Superior temporal gyrus (tissue), 1 donor: ENCODE measurements around the gene RAP1A.
"Not testable (repeated sequence)": the region's sequence is repeated elsewhere in the genome, so short reads cannot be mapped to it uniquely, and the experiment has no call there.

Experiments
- DNase-seq: peaks from one replicate; pipeline ENCODE4 v3.0.0-alpha.2; 2016; ENCODE audit errors: extremely low spot score

Gene RAP1A

GRCh38 chr1:111737216-111738132 is 117.9 kb downstream of the RAP1A start:
- no peak for DNase-seq

- no peak for DNase-seq
Measured at GRCh38 chr1:111738133-111738435, 118.5 kb downstream of the RAP1A start.

- peak; percentile 73 for DNase-seq
Measured at GRCh38 chr1:111738436-111739193, 119.0 kb downstream of the RAP1A start.

- peak; percentile 93 for DNase-seq
Measured at GRCh38 chr1:111739194-111739924, 119.8 kb downstream of the RAP1A start, which contains the start of gene INKA2. TSS of gene INKA2 (minus strand) at chr1:111739395. CDS start at chr1:111739242, 153 bp downstream.

GRCh38 chr1:111739925-111740765 is 120.6 kb downstream of the RAP1A start:
- no peak for DNase-seq

DNA sequence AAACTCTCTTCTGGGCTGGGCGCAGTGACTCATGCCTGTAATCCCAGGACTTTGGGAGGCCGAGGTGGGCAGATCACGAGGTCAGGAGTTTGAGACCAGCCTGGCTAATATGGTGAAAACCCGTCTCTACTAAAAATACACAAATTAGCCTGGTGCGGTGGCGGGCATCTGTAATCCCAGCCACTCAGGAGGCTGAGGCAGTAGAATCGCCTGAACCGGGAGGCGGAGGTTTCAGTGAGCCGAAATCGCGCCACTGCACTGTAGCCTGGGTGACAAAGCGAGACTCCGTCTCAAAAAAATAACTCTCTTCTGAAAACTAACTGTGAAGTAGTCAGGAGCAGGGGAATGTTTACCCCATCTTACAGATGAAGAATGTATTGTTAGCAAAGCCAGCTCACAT is 122.7 kb downstream of the RAP1A start:
- DNase-seq = not testable (repeated sequence)

DNA sequence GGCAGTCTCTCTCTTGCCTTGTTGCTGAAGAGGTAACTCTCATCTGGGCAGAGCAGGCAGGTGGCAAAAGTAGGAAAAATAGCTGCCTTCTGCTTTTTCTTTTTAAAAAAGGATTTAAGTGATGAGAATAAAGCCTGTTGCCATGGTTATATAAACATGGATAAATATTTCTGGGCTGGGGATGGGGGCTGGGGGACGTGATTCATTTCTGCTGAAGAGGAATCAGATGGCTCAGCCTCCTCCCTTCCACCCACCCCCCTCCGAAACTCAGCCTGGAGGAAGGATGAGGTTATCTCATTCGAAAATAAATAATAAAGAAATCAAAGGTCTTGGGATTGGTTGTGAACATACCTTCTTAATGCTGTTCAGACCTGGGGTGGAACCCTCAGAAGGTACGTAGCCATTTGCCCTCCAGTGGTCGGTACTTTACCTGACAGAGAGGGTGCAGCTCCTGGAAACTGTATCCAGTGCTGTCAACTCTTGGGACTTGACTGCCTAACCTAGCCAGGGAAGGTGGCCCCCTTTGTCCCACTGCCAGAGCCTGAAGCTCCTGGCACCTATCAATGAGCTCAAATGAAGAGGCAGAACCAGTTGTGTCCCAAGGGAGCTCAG is 123.5 kb downstream of the RAP1A start:
- no peak for DNase-seq

DNA sequence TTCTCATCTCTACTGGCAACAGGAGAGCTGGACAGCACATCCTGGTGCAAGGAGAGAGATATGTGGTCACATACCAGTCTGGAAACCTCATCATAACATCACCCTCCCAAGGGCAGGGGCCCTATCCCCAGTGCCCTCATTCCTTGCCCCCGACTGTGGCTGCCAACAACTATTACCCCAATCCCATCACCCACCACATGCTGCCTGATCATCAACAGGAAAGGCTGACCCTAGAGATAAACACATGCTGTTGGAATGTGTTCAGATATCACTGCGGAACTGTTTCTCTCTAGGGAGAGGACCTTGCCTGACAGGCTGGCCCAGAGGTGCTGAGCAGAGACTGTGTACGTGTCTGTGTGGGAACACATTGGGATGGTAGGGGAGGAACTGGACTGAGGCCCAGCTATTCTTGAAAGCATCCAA is 124.1 kb downstream of the RAP1A start:
- DNase-seq = no peak

DNA sequence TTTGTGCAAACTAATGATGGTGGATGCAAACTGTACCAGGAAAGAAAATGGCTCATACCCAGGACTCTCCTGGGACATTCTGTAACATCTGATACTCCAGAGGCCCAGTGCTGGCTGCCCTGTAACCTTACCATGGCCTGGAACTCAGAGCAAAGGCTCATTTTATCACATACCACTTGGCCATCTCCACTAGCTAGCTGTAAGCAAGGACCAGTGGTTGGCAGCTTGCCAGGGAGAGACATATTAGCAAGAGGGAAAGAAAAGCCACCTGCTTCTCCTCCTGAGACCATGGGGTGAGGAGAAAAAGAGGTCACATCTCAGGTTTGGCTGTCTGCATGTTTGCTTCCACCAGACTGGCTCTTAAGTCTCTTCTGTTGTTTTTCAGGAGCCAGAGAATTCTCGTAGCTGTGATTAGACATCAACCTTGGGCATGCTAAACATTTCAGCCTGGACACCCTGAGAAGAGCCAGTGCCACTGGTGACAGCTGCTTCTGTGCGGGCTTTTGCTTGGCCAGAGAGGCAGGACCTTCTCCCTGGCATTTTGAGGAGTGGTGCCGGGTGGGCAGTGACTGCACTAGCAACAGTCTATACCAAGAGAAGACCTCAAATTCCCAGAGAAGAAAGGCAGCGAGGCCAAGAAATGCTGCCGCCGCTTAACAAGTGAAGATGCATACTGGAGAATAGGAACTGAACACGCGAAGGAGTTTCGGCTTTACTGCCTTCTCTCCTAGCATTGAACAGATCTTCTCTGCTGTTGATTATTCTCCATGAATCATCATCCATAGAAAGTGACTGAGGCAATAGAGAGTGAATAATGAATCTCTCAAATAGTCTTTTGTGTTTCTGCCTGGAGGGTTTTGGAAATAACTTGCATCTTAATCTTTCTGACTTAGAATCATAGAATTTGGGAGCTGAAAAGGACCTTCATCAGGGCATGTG is 126.4 kb downstream of the RAP1A start:
- DNase-seq = no peak

GRCh38 chr1:111746614-111746999 is 127.0 kb downstream of the RAP1A start:
- no peak for DNase-seq

GRCh38 chr1:111747282-111747734 is 127.7 kb downstream of the RAP1A start:
- DNase-seq = peak; percentile 30

GRCh38 chr1:111747947-111748346 is 128.4 kb downstream of the RAP1A start:
- peak; percentile 46 for DNase-seq

GRCh38 chr1:111749628-111750027 is 130.0 kb downstream of the RAP1A start:
- DNase-seq = no peak

GRCh38 chr1:111750856-111751255 is 131.3 kb downstream of the RAP1A start:
- DNase-seq = no peak

- DNase-seq = no peak
Measured at GRCh38 chr1:111751906-111752575, 132.5 kb downstream of the RAP1A start.

DNA sequence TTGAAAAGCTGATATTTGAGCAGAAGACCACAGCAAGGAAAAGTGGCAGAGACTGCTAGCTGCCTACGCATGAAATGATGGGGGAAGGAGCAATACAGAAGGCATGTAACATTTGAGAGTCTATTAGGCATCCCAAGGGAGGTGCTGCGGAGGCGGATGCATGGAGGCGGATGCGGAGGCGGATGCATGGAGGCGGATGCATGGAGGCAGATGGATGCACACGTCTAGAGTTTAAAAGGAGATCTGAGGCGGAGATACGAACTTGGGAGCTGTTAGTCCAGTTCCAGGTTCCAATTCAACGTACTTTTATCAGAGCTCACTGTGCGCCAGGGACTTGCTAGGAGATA is 135.4 kb downstream of the RAP1A start:
- no peak for DNase-seq

DNA sequence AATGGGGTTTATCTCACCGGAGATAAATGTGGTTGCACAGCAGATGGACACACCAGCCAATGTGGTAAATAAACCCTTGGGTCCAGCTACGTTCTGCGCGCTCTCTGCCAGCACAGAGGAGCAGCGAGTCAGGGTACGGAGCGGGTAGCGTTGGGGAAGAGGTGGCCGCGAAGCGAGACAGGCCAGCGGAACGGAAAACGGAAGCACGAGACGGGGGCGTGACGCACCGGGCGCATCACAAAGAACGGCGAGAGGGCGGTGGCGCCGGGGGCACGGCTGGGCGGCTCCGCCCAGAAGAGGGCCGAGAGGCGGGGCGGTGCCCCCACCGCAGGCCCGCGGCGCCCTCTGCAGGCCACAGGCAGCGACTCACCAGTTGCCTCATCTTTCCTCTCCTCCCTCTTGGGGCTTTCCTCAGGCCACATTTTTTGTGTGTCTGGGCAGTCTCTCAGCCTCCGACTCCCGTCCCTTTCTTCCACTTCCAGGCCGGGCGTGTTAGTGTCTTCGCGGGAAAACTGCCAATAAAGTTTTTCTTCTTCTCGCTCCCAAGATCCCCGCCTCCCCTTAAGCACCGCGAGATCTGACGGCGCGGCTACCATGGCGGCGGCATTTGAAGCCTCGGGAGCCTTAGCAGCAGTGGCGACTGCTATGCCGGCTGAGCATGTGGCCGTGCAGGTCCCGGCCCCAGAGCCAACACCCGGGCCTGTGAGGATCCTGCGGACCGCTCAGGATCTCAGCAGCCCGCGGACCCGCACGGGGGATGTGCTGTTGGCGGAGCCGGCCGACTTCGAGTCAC is 135.9 kb downstream of the RAP1A start, which contains the start of gene DDX20:
DDX20 (plus strand) TSS at position 571 of the 793 bp plus-strand sequence; CDS start at position 595, 24 bp downstream.
- peak; percentile 92 for DNase-seq

DNA sequence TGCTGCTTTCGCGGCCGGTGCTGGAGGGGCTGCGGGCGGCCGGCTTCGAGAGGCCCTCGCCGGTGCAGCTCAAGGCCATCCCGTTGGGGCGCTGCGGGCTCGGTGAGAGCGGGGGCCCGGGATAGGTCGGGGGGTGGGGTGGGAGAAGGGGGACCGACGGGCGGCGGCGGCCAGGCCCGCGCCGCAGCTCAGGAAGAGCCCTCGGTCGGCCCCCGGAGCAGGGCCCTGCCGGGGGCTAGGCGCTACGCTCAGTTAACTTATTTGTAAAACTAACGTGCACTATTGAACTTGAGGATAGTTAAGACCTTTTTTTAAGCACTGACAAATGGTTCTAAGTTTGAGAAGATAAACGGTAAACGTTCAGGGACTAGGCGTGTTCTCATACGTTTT is 136.5 kb downstream of the RAP1A start:
- peak; percentile 21 for DNase-seq
